ENCODE data around the gene MINDY2.
A peak's percentile ranks its signal among the peaks of the same experiment; 100 is the strongest.

The MINDY2 gene

DNA sequence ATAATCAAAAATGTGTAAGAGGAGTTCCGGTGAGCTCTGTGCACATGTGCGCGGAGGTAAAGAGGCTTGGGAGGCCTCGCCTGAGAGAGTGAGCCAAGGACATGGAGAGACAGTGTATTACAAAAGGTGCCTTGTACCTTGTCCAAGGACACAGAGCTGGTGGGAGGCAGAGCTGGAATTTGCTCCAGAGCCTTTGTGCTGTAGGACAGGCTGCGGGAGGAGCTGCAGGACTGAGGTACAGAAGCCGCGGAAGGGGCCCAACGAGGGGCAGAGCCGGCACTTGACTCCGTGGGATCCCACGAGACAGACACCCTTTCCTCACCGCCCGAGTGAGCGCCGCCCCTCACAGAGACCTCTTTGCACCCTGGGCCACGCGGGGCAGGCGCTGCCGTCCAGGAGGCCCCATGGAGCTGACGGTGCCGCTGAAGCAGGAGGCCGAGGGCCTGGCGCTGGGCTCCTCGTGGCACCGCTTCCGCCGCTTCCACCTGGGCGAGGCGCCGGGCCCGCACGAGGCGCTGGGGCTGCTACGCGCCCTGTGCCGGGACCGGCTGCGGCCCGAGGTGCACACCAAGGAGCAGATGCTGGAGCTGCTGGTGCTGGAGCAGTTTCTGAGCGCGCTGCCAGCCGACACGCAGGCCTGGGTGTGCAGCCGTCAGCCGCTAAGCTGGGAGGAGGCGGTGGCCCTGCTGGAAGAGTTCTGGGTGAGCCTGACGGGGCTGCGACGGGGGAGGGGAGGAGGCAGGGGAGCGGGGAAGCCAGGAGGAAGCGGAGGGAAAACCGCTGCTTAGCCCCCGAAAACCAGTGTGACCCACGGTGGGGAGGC is 93.7 kb downstream of the MINDY2 start:
- Histone ChIP-seq H3K36me3 (ENCODE audit: control insufficient read depth, insufficient read depth, low read length) (no peaks in the 10 kb centered on the region), H3K27me3 (replicated peaks; ENCODE audit: control insufficient read depth, insufficient read depth, low read length) (no peaks in the 10 kb centered on the region), H3K4me3 (replicated peaks; ENCODE audit: low read depth, low read length) (no peak overlapping the region)
- TF ChIP-seq, protein P1, sequence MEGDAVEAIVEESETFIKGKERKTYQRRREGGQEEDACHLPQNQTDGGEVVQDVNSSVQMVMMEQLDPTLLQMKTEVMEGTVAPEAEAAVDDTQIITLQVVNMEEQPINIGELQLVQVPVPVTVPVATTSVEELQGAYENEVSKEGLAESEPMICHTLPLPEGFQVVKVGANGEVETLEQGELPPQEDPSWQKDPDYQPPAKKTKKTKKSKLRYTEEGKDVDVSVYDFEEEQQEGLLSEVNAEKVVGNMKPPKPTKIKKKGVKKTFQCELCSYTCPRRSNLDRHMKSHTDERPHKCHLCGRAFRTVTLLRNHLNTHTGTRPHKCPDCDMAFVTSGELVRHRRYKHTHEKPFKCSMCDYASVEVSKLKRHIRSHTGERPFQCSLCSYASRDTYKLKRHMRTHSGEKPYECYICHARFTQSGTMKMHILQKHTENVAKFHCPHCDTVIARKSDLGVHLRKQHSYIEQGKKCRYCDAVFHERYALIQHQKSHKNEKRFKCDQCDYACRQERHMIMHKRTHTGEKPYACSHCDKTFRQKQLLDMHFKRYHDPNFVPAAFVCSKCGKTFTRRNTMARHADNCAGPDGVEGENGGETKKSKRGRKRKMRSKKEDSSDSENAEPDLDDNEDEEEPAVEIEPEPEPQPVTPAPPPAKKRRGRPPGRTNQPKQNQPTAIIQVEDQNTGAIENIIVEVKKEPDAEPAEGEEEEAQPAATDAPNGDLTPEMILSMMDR (IDR thresholded peaks at IDR 0.05; ENCODE audit: insufficient read depth, low read length, poor library complexity, severe bottlenecking): no peak
- peak; percentile 24 for DNase-seq (ENCODE audit: extremely low read depth, insufficient read length)

- Histone ChIP-seq H3K36me3 (ENCODE audit: control insufficient read depth, insufficient read depth, low read length) (no peaks in the 10 kb centered on the region), H3K27me3 (replicated peaks; ENCODE audit: control insufficient read depth, insufficient read depth, low read length) (no peaks in the 10 kb centered on the region), H3K4me3 (replicated peaks; ENCODE audit: low read depth, low read length) (no peak overlapping the region)
- no peak for DNase-seq (ENCODE audit: extremely low read depth, insufficient read length)
- TF ChIP-seq, protein P1 (IDR thresholded peaks at IDR 0.05; ENCODE audit: insufficient read depth, low read length, poor library complexity, severe bottlenecking): no peak
These were observed 94.4 kb downstream of the MINDY2 start for GRCh38 chr15:58865425-58865880.

DNA sequence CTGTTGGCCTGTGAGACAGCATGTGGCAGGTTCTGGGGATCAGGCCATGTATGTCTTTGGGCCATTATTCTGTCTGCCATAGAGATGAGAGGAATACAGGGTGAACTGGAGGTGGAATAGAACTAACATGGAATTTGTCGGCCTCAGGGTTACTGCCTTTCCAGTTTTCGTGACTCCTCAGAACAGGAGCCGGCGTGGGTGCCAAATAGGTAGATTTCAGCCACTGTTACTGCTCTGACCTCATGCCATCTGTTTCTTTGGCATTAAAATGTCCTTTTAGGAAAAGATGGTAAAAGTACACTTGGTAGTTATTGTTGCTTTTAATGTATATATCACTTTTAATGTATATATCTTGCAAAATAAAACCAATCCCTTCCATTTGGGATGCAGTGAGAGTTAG is 96.8 kb downstream of the MINDY2 start:
- DNase-seq (ENCODE audit: extremely low read depth, insufficient read length): no peak
- Histone ChIP-seq H3K4me3 (replicated peaks; ENCODE audit: low read depth, low read length) (no peak overlapping the region), H3K36me3 (ENCODE audit: control insufficient read depth, insufficient read depth, low read length) (no peaks in the 10 kb centered on the region), H3K27me3 (replicated peaks; ENCODE audit: control insufficient read depth, insufficient read depth, low read length) (no peaks in the 10 kb centered on the region)
- TF ChIP-seq, protein P1 (IDR thresholded peaks at IDR 0.05; ENCODE audit: insufficient read depth, low read length, poor library complexity, severe bottlenecking): no peak

DNA sequence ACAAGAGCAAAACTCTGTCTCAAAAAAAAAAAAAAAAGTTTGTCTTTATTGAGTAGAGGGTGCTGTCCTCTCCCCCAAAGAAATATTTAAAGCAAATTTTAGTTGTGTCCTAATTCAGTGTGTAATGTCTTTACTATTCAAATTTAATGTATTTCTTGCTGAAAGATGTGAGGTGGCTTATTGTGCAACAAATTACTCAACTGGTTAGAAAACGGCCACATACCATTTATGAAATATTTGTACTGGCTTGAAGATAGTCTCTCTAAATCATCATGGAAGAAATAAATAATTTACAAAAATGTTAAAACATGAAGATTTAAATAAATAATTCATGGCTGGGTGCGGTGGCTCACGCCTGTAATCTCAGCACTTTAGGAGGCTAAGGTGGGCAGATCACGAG is 99.3 kb downstream of the MINDY2 start:
- TF ChIP-seq, protein P1 (IDR thresholded peaks at IDR 0.05; ENCODE audit: insufficient read depth, low read length, poor library complexity, severe bottlenecking): no peak
- no peak for DNase-seq (ENCODE audit: extremely low read depth, insufficient read length)
- Histone ChIP-seq H3K27me3 (replicated peaks; ENCODE audit: control insufficient read depth, insufficient read depth, low read length) (no peaks in the 10 kb centered on the region), H3K36me3 (ENCODE audit: control insufficient read depth, insufficient read depth, low read length) (no peaks in the 10 kb centered on the region), H3K4me3 (replicated peaks; ENCODE audit: low read depth, low read length) (no peak overlapping the region)

DNA sequence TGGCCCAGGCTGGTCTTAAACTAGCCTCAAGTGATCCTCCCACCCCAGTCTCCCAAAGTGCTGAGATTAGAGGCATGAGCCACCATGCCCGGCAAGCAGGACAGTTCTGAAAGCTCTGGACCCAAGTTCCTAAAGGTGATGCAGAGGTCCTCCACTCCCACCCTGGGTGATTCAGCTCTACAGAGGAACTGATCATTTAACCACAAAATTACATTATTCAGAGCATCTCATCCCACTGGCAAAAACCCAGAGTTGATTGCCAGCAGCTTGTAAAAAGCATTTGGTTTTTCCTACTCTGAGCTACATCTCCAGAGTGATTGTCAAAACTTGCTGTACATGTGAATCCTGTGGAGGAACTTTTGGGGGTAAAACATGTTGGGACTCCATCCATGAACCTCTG is 102.2 kb downstream of the MINDY2 start:
- no peak for DNase-seq (ENCODE audit: extremely low read depth, insufficient read length)
- H3K36me3 ChIP-seq (ENCODE audit: control insufficient read depth, insufficient read depth, low read length): peaks cover 5% of the 10 kb centered on the region
- TF ChIP-seq, protein P1 (IDR thresholded peaks at IDR 0.05; ENCODE audit: insufficient read depth, low read length, poor library complexity, severe bottlenecking): no peak
- no peaks in the 10 kb centered on the region for H3K27me3 ChIP-seq (replicated peaks; ENCODE audit: control insufficient read depth, insufficient read depth, low read length)
- H3K4me3 ChIP-seq (replicated peaks; ENCODE audit: low read depth, low read length): no peak overlapping the region

Measured in GM06990 (cell line).